IMR-90 (cell line): ENCODE data around the gene NKAPL. TPM values are rescaled to one million over a fixed set of nuclear protein-coding genes. Genes with fewer than 3 reads are reported as not detected.

ENCODE experiments used
- ATAC-seq: fragments of 200-7000 bp; cut with Tn5 transposase; 2 replicates; pipeline ENCODE4 v1.9.1; 2020; ENCODE audit warnings: low read depth, mild to moderate bottlenecking, moderate library complexity
- Bru-seq: library from RNA; stranded (reverse); fragments of 400-500 nt; gene quantifications from one replicate; lab custom pipeline; 2021; lab: Mats Ljungman, UMichigan
- BruChase-seq, 2 experiments: library from RNA; stranded (reverse); fragments of 400-500 nt; gene quantifications; one replicate each; lab custom pipeline; 2021; lab: Mats Ljungman, UMichigan
- BruUV-seq: library from RNA; stranded (reverse); fragments of 400-500 nt; replicated peaks from 2 replicates; lab custom pipeline; 2021; lab: Mats Ljungman, UMichigan
- CTCF ChIA-PET: fragments of 300-600 bp; formaldehyde crosslinking; extraction: SDS; loops from one replicate; lab custom pipeline; 2021; ENCODE audit warnings: antibody characterized with exemption; lab: Yijun Ruan, JAX
- POLR2A ChIA-PET: fragments of 300-600 bp; sonication (Branson Sonifier 250); formaldehyde crosslinking; loops from one replicate; lab custom pipeline; 2022; ENCODE audit warnings: antibody characterized with exemption; ENCODE audit not compliant: unreplicated experiment; lab: Charles Lee
- DNase-seq: peaks from one replicate; pipeline ENCODE4 v3.0.0; 2013
- H2AFZ ChIP-seq: replicated peaks from 2 replicates; pipeline ENCODE3; 2013; ENCODE audit warnings: low read length, mild to moderate bottlenecking; ENCODE audit not compliant: poor library complexity
- H2AK5ac ChIP-seq: 2 replicates; pipeline ENCODE4 v1.6.1; 2013; ENCODE audit warnings: low read depth, low read length, inconsistent platforms
- H2AK9ac ChIP-seq: replicated peaks from 2 replicates; pipeline ENCODE3; 2013; ENCODE audit warnings: mild to moderate bottlenecking, low read depth, low read length, moderate library complexity; ENCODE audit not compliant: poor library complexity
- H2BK120ac ChIP-seq: 2 replicates; pipeline ENCODE4 v1.6.1; 2013; ENCODE audit warnings: low read depth, low read length, inconsistent platforms
- H2BK15ac ChIP-seq: 3 replicates; pipeline ENCODE4 v1.6.1; 2013; ENCODE audit warnings: low read depth, low read length, inconsistent platforms
- H2BK20ac ChIP-seq: 2 replicates; pipeline ENCODE4 v1.6.1; 2013; ENCODE audit warnings: low read depth, mild to moderate bottlenecking, inconsistent platforms, low read length, moderate library complexity
- H2BK5ac ChIP-seq: 2 replicates; pipeline ENCODE4 v1.6.1; 2013; ENCODE audit warnings: mild to moderate bottlenecking, low read depth, low read length, inconsistent platforms; ENCODE audit not compliant: poor library complexity, severe bottlenecking
- H3K14ac ChIP-seq: replicated peaks from 2 replicates; pipeline ENCODE4 v1.6.1; 2013; ENCODE audit warnings: low read depth, low read length, inconsistent platforms
- H3K18ac ChIP-seq: 2 replicates; pipeline ENCODE4 v1.6.1; 2013; ENCODE audit warnings: low read depth, low read length, control low read depth
- H3K23ac ChIP-seq: 2 replicates; pipeline ENCODE4 v1.6.1; 2013; ENCODE audit warnings: low read depth, low read length, inconsistent platforms
- H3K27ac ChIP-seq: 2 replicates; pipeline ENCODE4 v1.5.1; 2013; ENCODE audit warnings: mild to moderate bottlenecking, control low read depth, low read length; ENCODE audit not compliant: insufficient read depth
- H3K27me3 ChIP-seq: 2 replicates; pipeline ENCODE4 v1.6.1; 2013; ENCODE audit warnings: low read length; ENCODE audit not compliant: control insufficient read depth, insufficient read depth
- H3K36me3 ChIP-seq: 2 replicates; pipeline ENCODE4 v1.6.1; 2013; ENCODE audit warnings: low read length, mixed read lengths; ENCODE audit not compliant: control insufficient read depth, insufficient read depth
- H3K4ac ChIP-seq: 2 replicates; pipeline ENCODE4 v1.6.1; 2013; ENCODE audit warnings: low read depth, low read length, inconsistent platforms
- H3K4me1 ChIP-seq: 2 replicates; pipeline ENCODE4 v1.6.1; 2013; ENCODE audit warnings: low read length, mixed read lengths; ENCODE audit not compliant: control insufficient read depth, insufficient read depth
- H3K4me2 ChIP-seq: 2 replicates; pipeline ENCODE4 v1.6.1; 2013; ENCODE audit warnings: low read depth, mild to moderate bottlenecking, control low read depth, low read length, moderate library complexity
- H3K4me3 ChIP-seq: 2 replicates; pipeline ENCODE4 v1.5.1; 2013; ENCODE audit warnings: low read depth, mild to moderate bottlenecking, control low read depth, low read length, moderate library complexity; ENCODE audit not compliant: insufficient read depth
- H3K56ac ChIP-seq: 2 replicates; pipeline ENCODE4 v1.6.1; 2013; ENCODE audit warnings: low read length, inconsistent platforms; ENCODE audit not compliant: insufficient read depth; ENCODE audit errors: extremely low read depth
- H3K79me1 ChIP-seq, 2 experiments: 2 replicates each; pipeline ENCODE4 v1.6.1; 2013; ENCODE audit warnings: low read length in 2 of 2, inconsistent platforms in 1 of 2, low read depth in 1 of 2
- H3K9ac ChIP-seq: 2 replicates; pipeline ENCODE4 v1.6.1; 2013; ENCODE audit warnings: low read depth, low read length, control low read depth
- H3K9me1 ChIP-seq: 2 replicates; pipeline ENCODE4 v1.6.1; 2013; ENCODE audit warnings: low read length, inconsistent platforms; ENCODE audit not compliant: insufficient read depth
- H3K9me3 ChIP-seq: 2 replicates; pipeline ENCODE4 v1.6.1; 2013; ENCODE audit warnings: low read length; ENCODE audit not compliant: control insufficient read depth, insufficient read depth
- H4K20me1 ChIP-seq: 2 replicates; pipeline ENCODE4 v1.6.1; 2013; ENCODE audit warnings: low read length, inconsistent platforms; ENCODE audit not compliant: insufficient read depth
- H4K5ac ChIP-seq: 2 replicates; pipeline ENCODE4 v1.6.1; 2013; ENCODE audit warnings: mild to moderate bottlenecking, low read depth, low read length, control low read depth
- H4K8ac ChIP-seq, 2 experiments: 2 replicates each; pipeline ENCODE4 v1.6.1; 2013; ENCODE audit warnings: low read depth in 2 of 2, low read length in 2 of 2, control low read depth in 1 of 2, inconsistent platforms in 1 of 2
- H4K91ac ChIP-seq: 2 replicates; pipeline ENCODE4 v1.6.1; 2013; ENCODE audit warnings: low read depth, low read length, inconsistent platforms; ENCODE audit not compliant: insufficient read depth
- BHLHE40 ChIP-seq: fragments of 150-350 bp; IDR thresholded peaks from 2 replicates; pipeline ENCODE4 v1.6.1; 2016; ENCODE audit warnings: mild to moderate bottlenecking, low read depth, low read length
- FOS ChIP-seq: fragments of 150-350 bp; IDR thresholded peaks from 2 replicates; pipeline ENCODE4 v1.6.1; 2016; ENCODE audit warnings: low read depth, low read length
- MAFK ChIP-seq: IDR thresholded peaks from 2 replicates; pipeline ENCODE4 v1.6.1; 2012; ENCODE audit warnings: low read depth, low read length, improper control_type of control experiment
- NFE2L2 ChIP-seq: fragments of 150-350 bp; IDR thresholded peaks from 2 replicates; pipeline ENCODE4 v1.6.1; 2016; ENCODE audit warnings: low read depth, mild to moderate bottlenecking, low read length
- RAD21 ChIP-seq: IDR thresholded peaks from 2 replicates; pipeline ENCODE4 v1.6.1; 2012; ENCODE audit warnings: low read length, improper control_type of control experiment
- RCOR1 ChIP-seq: IDR thresholded peaks from 2 replicates; pipeline ENCODE4 v1.6.1; 2012; ENCODE audit warnings: mild to moderate bottlenecking, low read length, improper control_type of control experiment; ENCODE audit not compliant: insufficient replicate concordance
- RFX5 ChIP-seq: IDR thresholded peaks from 2 replicates; pipeline ENCODE4 v1.8.0; 2012; ENCODE audit warnings: low read depth, mild to moderate bottlenecking, low read length, moderate library complexity
- SMC3 ChIP-seq: fragments of 150-350 bp; IDR thresholded peaks from 2 replicates; pipeline ENCODE4 v1.6.1; 2016; ENCODE audit warnings: low read depth, mild to moderate bottlenecking, antibody characterized with exemption, low read length, moderate library complexity
- WGBS, 2 experiments: methylation state at CpG; one replicate each; pipeline versions ENCODE4 v1.1.5 to v1.1.7; 2013; ENCODE audit warnings: missing lambda C conversion rate in 2 of 2; ENCODE audit not compliant: insufficient read length in 1 of 2; ENCODE audit errors: extremely low coverage in 2 of 2; 5-methylcytosine and 5-hydroxymethylcytosine counted together
- dilution Hi-C: fragments of 300-500 bp; cut with HindIII; formaldehyde crosslinking; loops from one replicate; pipeline ENCODE4 v1.14.3; 2018; ENCODE audit warnings: low sequenced_read_pairs; ENCODE audit not compliant: unreplicated experiment
- in situ Hi-C: fragments of 300-500 bp; cut with MboI; formaldehyde crosslinking; loops from 3 replicates; pipeline ENCODE4 v1.14.3; 2019; ENCODE audit warnings: low sequenced_read_pairs, inconsistent platforms, mixed read lengths
- intact Hi-C: fragments of 100-400 bp; cut with micrococcal nuclease; formaldehyde crosslinking; loops from 2 replicates; pipeline ENCODE4 v1.10.0; 2022
- long read RNA-seq: library from polyadenylated mRNA; unstranded; transcript quantifications from one replicate; pipeline ENCODE4 v2.0.0, GENCODE V29; 2021; ENCODE audit not compliant: unreplicated experiment
- polyA plus RNA-seq, 3 experiments: library from polyadenylated mRNA; depleted of rRNA; stranded (reverse); fragments of >200 nt; gene quantifications; 2 replicates each; pipeline ENCODE4 v1.2.3, GENCODE V29; 2012; ENCODE audit warnings: low replicate concordance in 1 of 3
- total RNA-seq: library from RNA; depleted of rRNA; stranded (reverse); fragments of >200 nt; gene quantifications from 2 replicates; pipeline ENCODE4 v1.2.3, GENCODE V29; 2012; rRNA removed
- TF ChIP-seq, protein P1 (sequence below): fragments of 150-350 bp; IDR thresholded peaks from 2 replicates; pipeline ENCODE4 v1.6.1; 2017; ENCODE audit warnings: mild to moderate bottlenecking, antibody characterized with exemption, low read length, low read depth
- TF ChIP-seq, protein P2 (sequence below): conservative IDR thresholded peaks from 2 replicates; pipeline ENCODE4 v1.5.1; 2012; ENCODE audit warnings: mild to moderate bottlenecking, low read depth, low read length, improper control_type of control experiment
- TF ChIP-seq, protein P3 (sequence below): fragments of 150-350 bp; IDR thresholded peaks from 2 replicates; pipeline ENCODE4 v1.6.1; 2016; ENCODE audit warnings: low read depth, mild to moderate bottlenecking, low read length, moderate library complexity, borderline replicate concordance

The NKAPL gene
- total RNA-seq = 0.54 and 0.83 TPM in 2 replicates
- polyA plus RNA-seq (2012; rRNA removed) = 0.49 and 0.51 TPM in 2 replicates
- polyA plus RNA-seq (2012; cell fraction: cytosol; rRNA removed) = 0.27 and 0.32 TPM in 2 replicates
- 0.12 and 0.21 TPM in 2 replicates for polyA plus RNA-seq (2012; cell fraction: nucleus; rRNA removed; ENCODE audit: low replicate concordance)
- percentile 43 among the genes with signal in this experiment for Bru-seq, nascent RNA
- BruChase-seq, experiment 1, labeled RNA remaining after a 6-hour chase = percentile 39 among the genes with signal in this experiment
- BruChase-seq, experiment 2, labeled RNA remaining after a 2-hour chase = percentile 49 among the genes with signal in this experiment
- long read RNA-seq, partial matches to known transcripts = 0 of 1 reads
- long read RNA-seq, other reads (novel, unspliced or antisense) = 0 of 1 reads

DNA sequence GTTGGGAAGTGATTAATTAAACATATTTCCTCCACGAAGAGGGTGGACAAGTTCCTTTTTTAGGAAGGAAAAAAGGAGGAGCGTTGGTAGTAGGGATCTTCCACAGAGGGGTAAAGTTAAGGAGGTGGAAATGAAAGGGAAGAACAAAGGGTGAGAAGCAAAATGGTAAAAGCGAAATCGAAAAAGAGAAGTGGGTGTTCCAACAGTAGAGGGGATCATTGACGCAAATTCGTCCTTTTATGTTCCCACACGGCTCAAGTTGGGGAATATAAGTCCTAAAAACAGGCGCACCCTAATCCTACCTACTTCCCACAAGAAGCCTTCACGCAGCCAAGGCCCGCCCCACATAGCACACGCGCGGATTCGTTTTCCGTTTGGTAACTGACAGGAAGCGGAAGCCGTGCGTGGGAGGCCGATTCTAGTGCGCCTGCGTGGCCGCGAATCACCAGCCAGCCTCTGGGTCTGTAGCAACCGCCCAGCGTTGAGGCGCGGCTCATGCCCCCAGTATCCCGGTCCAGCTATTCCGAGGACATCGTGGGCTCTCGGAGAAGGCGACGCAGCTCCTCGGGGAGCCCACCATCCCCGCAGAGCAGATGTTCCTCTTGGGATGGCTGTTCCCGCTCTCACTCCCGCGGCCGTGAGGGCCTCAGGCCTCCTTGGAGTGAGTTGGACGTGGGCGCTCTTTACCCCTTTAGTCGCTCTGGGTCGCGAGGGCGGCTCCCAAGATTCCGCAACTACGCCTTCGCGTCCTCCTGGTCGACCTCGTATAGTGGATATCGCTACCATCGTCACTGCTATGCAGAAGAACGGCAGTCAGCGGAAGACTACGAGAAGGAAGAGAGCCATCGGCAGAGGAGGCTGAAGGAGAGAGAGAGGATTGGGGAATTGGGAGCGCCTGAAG, at the start of gene NKAPL:
Gene NKAPL (plus strand): TSS at position 421 of the 901 bp plus-strand sequence. CDS start 75 bp downstream, at position 496.
- Histone ChIP-seq H2AFZ (peak within 1 kb of the TSS; percentile 95), H3K9me1 (no peaks in the 10 kb centered on the region), H3K4ac (peak within 1 kb of the TSS; percentile 36), H3K56ac (no peak within 1 kb of the TSS), H2AK5ac (no peak within 1 kb of the TSS), H3K18ac (peak within 1 kb of the TSS; percentile 46; the same call in 1 of the 2 replicates), H2BK5ac (no peak within 1 kb of the TSS), H3K14ac (peak within 1 kb of the TSS; percentile 55), H4K5ac (peak within 1 kb of the TSS; percentile 98), H3K36me3 (no peaks in the 10 kb centered on the region), H3K4me1 (0 out of 2 replicates have a peak, but pooled peaks cover 2% of the 10 kb centered on the region), H4K8ac (peak within 1 kb of the TSS; percentile 74 to 89), H3K9ac (no peak within 1 kb of the TSS), H3K4me3 (peak within 1 kb of the TSS; percentile 44), H3K79me1 (no peaks in the 10 kb centered on the region), H3K9me3 (peaks cover 8% of the 10 kb centered on the region), H3K4me2 (peak within 1 kb of the TSS; percentile 89), H2BK20ac (0 out of 2 replicates have a peak within 1 kb of the TSS, but pooled peaks have one; percentile 29), H3K27me3 (no peaks in the 10 kb centered on the region; the same call in 1 of the 2 replicates), H2AK9ac (peak within 1 kb of the TSS; percentile 44), H3K27ac (no peak within 1 kb of the TSS), H3K23ac (peak within 1 kb of the TSS; percentile 68; the same call in 1 of the 2 replicates), H4K20me1 (no peaks in the 10 kb centered on the region), H4K91ac (no peak within 1 kb of the TSS; the same call in 1 of the 2 replicates), H2BK15ac (no peak within 1 kb of the TSS; the same call in 2 of the 3 replicates), H2BK120ac (peak within 1 kb of the TSS; percentile 13; the same call in 1 of the 2 replicates)
- intact Hi-C loops (no loop called here), in situ Hi-C loops (no loop called here), dilution Hi-C loops (no loop called here)
- WGBS, 2 experiments = 33% methylated on average over 32 of the region's 58 CpGs; no CpG with 5 or more reads in 1 of the 2 experiments
- DNase-seq = peak; percentile 46
- ATAC-seq = peak; percentile 67
- POLR2A ChIA-PET = no interaction called here
- BruUV-seq = no TSS peak
- CTCF ChIA-PET = no interaction called here
- TF ChIP-seq, protein P1, sequence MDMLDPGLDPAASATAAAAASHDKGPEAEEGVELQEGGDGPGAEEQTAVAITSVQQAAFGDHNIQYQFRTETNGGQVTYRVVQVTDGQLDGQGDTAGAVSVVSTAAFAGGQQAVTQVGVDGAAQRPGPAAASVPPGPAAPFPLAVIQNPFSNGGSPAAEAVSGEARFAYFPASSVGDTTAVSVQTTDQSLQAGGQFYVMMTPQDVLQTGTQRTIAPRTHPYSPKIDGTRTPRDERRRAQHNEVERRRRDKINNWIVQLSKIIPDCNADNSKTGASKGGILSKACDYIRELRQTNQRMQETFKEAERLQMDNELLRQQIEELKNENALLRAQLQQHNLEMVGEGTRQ = no peak
- TF ChIP-seq SMC3 (no peak), NFE2L2 (no peak), FOS (no peak), MAFK (no peak), RFX5 (no peak), BHLHE40 (no peak), RAD21 (no peak), RCOR1 (no peak)
- TF ChIP-seq, protein P2, sequence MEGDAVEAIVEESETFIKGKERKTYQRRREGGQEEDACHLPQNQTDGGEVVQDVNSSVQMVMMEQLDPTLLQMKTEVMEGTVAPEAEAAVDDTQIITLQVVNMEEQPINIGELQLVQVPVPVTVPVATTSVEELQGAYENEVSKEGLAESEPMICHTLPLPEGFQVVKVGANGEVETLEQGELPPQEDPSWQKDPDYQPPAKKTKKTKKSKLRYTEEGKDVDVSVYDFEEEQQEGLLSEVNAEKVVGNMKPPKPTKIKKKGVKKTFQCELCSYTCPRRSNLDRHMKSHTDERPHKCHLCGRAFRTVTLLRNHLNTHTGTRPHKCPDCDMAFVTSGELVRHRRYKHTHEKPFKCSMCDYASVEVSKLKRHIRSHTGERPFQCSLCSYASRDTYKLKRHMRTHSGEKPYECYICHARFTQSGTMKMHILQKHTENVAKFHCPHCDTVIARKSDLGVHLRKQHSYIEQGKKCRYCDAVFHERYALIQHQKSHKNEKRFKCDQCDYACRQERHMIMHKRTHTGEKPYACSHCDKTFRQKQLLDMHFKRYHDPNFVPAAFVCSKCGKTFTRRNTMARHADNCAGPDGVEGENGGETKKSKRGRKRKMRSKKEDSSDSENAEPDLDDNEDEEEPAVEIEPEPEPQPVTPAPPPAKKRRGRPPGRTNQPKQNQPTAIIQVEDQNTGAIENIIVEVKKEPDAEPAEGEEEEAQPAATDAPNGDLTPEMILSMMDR = no peak
- TF ChIP-seq, protein P3, sequence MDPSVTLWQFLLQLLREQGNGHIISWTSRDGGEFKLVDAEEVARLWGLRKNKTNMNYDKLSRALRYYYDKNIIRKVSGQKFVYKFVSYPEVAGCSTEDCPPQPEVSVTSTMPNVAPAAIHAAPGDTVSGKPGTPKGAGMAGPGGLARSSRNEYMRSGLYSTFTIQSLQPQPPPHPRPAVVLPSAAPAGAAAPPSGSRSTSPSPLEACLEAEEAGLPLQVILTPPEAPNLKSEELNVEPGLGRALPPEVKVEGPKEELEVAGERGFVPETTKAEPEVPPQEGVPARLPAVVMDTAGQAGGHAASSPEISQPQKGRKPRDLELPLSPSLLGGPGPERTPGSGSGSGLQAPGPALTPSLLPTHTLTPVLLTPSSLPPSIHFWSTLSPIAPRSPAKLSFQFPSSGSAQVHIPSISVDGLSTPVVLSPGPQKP = no peak
